Fibroblast of upper back skin (primary cell): Measurements from ENCODE around the gene TNFAIP8L2.

Experiments
- DNase-seq: peaks from one replicate; pipeline ENCODE4 v3.0.0-alpha.2; 2013

Gene TNFAIP8L2

GRCh38 chr1:151156515-151156819 is at the start of gene TNFAIP8L2:
Gene TNFAIP8L2 (plus strand): TSS chr1:151156649. CDS start chr1:151158698, 2,049 bp downstream.
- DNase-seq: no peak

GRCh38 chr1:151106894-151107293 is 49.6 kb upstream of the TNFAIP8L2 start:
- DNase-seq: peak; percentile 47

GRCh38 chr1:151108331-151108730 is 48.1 kb upstream of the TNFAIP8L2 start:
- DNase-seq: no peak

- DNase-seq: no peak
Measured at GRCh38 chr1:151113877-151114276, 42.6 kb upstream of the TNFAIP8L2 start.

- DNase-seq: no peak
Measured at GRCh38 chr1:151124763-151125403, 31.6 kb upstream of the TNFAIP8L2 start.

GRCh38 chr1:151128800-151129199 is 27.6 kb upstream of the TNFAIP8L2 start:
- no peak for DNase-seq

GRCh38 chr1:151130987-151131586 is 25.4 kb upstream of the TNFAIP8L2 start:
- DNase-seq: peak; percentile 89

- peak; percentile 17 for DNase-seq
Measured at GRCh38 chr1:151131701-151132334, 24.6 kb upstream of the TNFAIP8L2 start.

GRCh38 chr1:151132335-151133017 is 24.0 kb upstream of the TNFAIP8L2 start:
- no peak for DNase-seq

GRCh38 chr1:151133018-151133806 is 23.2 kb upstream of the TNFAIP8L2 start:
- no peak for DNase-seq

- no peak for DNase-seq
Measured at GRCh38 chr1:151134396-151134795, 22.1 kb upstream of the TNFAIP8L2 start.

GRCh38 chr1:151134991-151135390 is 21.5 kb upstream of the TNFAIP8L2 start:
- DNase-seq: no peak

GRCh38 chr1:151135433-151136385 is 20.7 kb upstream of the TNFAIP8L2 start:
- no peak for DNase-seq

- no peak for DNase-seq
Measured at GRCh38 chr1:151137789-151138188, 18.7 kb upstream of the TNFAIP8L2 start.

- no peak for DNase-seq
Measured at GRCh38 chr1:151142411-151143056, 13.9 kb upstream of the TNFAIP8L2 start.

GRCh38 chr1:151143057-151143435 is 13.4 kb upstream of the TNFAIP8L2 start:
- no peak for DNase-seq

- no peak for DNase-seq
Measured at GRCh38 chr1:151143986-151144385, 12.5 kb upstream of the TNFAIP8L2 start.

- no peak for DNase-seq
Measured at GRCh38 chr1:151144474-151145303, 11.8 kb upstream of the TNFAIP8L2 start.

- DNase-seq: no peak
Measured at GRCh38 chr1:151145304-151146071, 11.0 kb upstream of the TNFAIP8L2 start.

- DNase-seq: no peak
Measured at GRCh38 chr1:151146072-151146411, 10.4 kb upstream of the TNFAIP8L2 start.
